WERI-Rb-1 (cell line): ENCODE data around the gene GGA2.
"Not testable (repeated sequence)": the region's sequence is repeated elsewhere in the genome, so short reads cannot be mapped to it uniquely, and the experiment has no call there.

Source experiments
- DNase-seq: peaks from one replicate; pipeline ENCODE4 v3.0.0-alpha.2; 2020
- H3K27ac ChIP-seq: fragments of 250-450 bp; sonication (Bioruptor Pico); 2 replicates; pipeline ENCODE4 v1.5.1; 2020; ENCODE audit warnings: mild to moderate bottlenecking, moderate library complexity
- H3K27me3 ChIP-seq: fragments of 250-450 bp; sonication (Bioruptor Pico); 2 replicates; pipeline ENCODE4 v1.5.1; 2021; ENCODE audit warnings: mild to moderate bottlenecking, low read depth, moderate library complexity; ENCODE audit not compliant: insufficient read depth, severe bottlenecking
- H3K36me3 ChIP-seq: fragments of 250-450 bp; sonication (Bioruptor Pico); 2 replicates; pipeline ENCODE4 v1.5.1; 2020; ENCODE audit warnings: mild to moderate bottlenecking, moderate library complexity
- H3K4me3 ChIP-seq: 2 replicates; pipeline ENCODE4 v1.5.1; 2011; ENCODE audit warnings: low read depth, mild to moderate bottlenecking, control low read depth, low read length
- H3K9me3 ChIP-seq: fragments of 250-450 bp; sonication (Bioruptor Pico); 2 replicates; pipeline ENCODE4 v1.5.1; 2021; ENCODE audit warnings: mild to moderate bottlenecking, moderate library complexity; ENCODE audit not compliant: severe bottlenecking
- TF ChIP-seq, protein P1 (sequence below): IDR thresholded peaks from 2 replicates; pipeline ENCODE4 v1.5.1; 2011; ENCODE audit warnings: low read depth, mild to moderate bottlenecking, control low read depth, inconsistent platforms, low read length

GGA2 gene

DNA sequence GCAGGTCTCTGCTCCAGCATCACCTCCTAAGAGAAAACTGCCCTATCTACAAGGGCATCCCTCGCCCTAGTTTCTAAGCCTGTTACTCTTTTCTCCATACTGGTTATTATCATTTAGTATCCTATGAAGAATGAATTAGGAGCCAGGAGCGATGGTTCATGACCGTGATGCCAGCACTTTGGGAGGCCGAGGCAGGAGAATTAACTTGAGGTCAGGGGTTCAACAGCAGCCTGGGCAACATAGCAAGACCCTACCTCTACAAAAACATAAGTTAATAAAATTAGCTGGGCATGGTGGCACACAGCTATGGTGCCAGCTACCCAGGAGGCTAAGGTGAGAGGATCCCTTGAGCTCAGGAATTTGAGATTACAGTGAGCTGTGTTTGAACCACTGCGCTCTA is 39.6 kb upstream of the GGA2 start:
- H3K27me3 ChIP-seq: no peaks in the 10 kb centered on the region
- TF ChIP-seq, protein P1, sequence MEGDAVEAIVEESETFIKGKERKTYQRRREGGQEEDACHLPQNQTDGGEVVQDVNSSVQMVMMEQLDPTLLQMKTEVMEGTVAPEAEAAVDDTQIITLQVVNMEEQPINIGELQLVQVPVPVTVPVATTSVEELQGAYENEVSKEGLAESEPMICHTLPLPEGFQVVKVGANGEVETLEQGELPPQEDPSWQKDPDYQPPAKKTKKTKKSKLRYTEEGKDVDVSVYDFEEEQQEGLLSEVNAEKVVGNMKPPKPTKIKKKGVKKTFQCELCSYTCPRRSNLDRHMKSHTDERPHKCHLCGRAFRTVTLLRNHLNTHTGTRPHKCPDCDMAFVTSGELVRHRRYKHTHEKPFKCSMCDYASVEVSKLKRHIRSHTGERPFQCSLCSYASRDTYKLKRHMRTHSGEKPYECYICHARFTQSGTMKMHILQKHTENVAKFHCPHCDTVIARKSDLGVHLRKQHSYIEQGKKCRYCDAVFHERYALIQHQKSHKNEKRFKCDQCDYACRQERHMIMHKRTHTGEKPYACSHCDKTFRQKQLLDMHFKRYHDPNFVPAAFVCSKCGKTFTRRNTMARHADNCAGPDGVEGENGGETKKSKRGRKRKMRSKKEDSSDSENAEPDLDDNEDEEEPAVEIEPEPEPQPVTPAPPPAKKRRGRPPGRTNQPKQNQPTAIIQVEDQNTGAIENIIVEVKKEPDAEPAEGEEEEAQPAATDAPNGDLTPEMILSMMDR: no peak
- peaks cover 61% of the 10 kb centered on the region for H3K36me3 ChIP-seq
- no peak for DNase-seq
- H3K9me3 ChIP-seq: no peaks in the 10 kb centered on the region
- no peak overlapping the region for H3K4me3 ChIP-seq
- no peak overlapping the region for H3K27ac ChIP-seq

GRCh38 chr16:23544436-23544835 is 34.1 kb upstream of the GGA2 start:
- H3K4me3 ChIP-seq: no peak overlapping the region
- no peak overlapping the region for H3K27ac ChIP-seq
- H3K27me3 ChIP-seq: no peaks in the 10 kb centered on the region
- peaks cover 53% of the 10 kb centered on the region for H3K36me3 ChIP-seq
- TF ChIP-seq, protein P1: no peak
- DNase-seq: no peak
- H3K9me3 ChIP-seq: no peaks in the 10 kb centered on the region

GRCh38 chr16:23540817-23541178 is 30.5 kb upstream of the GGA2 start:
- not testable (repeated sequence) for DNase-seq, H3K27ac ChIP-seq, H3K27me3 ChIP-seq, H3K9me3 ChIP-seq, H3K4me3 ChIP-seq
- peaks cover 32% of the 10 kb centered on the region for H3K36me3 ChIP-seq

DNA sequence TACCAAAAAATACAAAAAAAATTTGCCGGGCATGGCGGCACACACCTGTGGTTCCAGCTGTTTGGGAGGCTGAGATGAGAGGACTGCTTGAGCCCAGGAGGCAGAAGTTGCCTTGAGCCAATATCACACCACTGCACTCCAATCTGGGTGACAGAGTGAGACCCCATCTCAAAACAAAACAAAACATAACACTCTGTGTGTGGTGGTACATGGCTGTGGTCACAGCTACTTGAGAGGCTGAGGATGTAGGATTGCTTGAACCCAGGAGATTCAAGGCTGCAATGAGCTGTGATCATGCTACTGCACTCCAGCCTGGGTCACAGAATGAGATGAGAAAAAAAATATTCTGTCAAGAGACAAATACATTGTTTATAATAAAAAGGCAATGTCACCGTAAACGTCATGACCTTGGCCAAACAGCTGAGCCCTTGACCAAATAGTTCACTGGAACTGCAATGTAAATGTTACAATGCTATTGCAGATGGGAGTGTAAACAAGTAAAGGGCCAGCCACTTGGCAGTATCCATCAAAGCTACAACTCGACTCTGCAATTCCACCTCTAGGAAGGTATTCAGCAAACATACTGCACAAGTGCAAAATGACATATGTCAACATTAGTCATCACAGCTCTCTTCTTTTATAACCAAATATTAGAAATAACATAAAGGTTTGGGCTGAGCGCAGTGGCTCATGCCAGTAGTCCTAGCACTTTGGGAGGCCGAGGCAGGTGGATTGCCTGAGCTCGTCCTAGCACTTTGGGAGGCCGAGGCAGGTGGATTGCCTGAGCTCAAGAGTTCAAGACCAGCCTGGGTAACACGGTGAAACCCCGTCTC is 29.9 kb upstream of the GGA2 start:
- no peak for DNase-seq
- H3K27me3 ChIP-seq: no peaks in the 10 kb centered on the region
- H3K36me3 ChIP-seq: peaks cover 32% of the 10 kb centered on the region
- H3K4me3 ChIP-seq: no peak overlapping the region
- TF ChIP-seq, protein P1: no peak
- H3K27ac ChIP-seq: no peak overlapping the region
- H3K9me3 ChIP-seq: no peaks in the 10 kb centered on the region

- TF ChIP-seq, protein P1: no peak
- Histone ChIP-seq H3K27ac (no peak overlapping the region), H3K9me3 (no peaks in the 10 kb centered on the region), H3K27me3 (no peaks in the 10 kb centered on the region), H3K36me3 (peaks cover 36% of the 10 kb centered on the region), H3K4me3 (no peak overlapping the region)
- DNase-seq: no peak
These were observed 28.6 kb upstream of the GGA2 start for GRCh38 chr16:23538919-23539278.

DNA sequence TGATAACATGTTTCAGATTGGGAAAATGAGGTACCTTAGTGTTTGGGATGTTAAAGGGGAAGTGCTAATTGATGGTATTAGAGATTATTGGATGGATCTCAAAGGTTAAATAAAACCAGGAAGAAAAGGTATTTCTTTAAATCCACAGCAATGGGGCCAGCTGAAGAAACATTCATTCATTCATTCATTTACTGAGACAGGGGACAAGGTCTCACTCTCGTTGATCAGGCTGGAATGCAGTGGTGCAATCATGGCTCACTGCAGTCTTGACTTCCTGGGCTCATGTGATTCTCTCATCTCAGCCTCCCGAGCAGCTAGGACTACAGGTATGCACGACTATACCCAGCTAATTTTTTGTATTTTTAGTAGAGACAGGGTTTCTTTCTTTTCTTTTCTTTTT is 27.1 kb upstream of the GGA2 start:
- H3K36me3 ChIP-seq: peaks cover 44% of the 10 kb centered on the region
- TF ChIP-seq, protein P1: no peak
- no peaks in the 10 kb centered on the region for H3K27me3 ChIP-seq
- DNase-seq: no peak
- H3K9me3 ChIP-seq: no peaks in the 10 kb centered on the region
- H3K27ac ChIP-seq: no peak overlapping the region
- H3K4me3 ChIP-seq: no peak overlapping the region
